HG03460 (cell line): ENCODE data around the gene UBXN10.

ENCODE experiments used
- ATAC-seq: cut with Tn5 transposase; IDR thresholded peaks from one replicate; pipeline ENCODE4 v1.9.1; 2021; ENCODE audit not compliant: unreplicated experiment

UBXN10 gene

DNA sequence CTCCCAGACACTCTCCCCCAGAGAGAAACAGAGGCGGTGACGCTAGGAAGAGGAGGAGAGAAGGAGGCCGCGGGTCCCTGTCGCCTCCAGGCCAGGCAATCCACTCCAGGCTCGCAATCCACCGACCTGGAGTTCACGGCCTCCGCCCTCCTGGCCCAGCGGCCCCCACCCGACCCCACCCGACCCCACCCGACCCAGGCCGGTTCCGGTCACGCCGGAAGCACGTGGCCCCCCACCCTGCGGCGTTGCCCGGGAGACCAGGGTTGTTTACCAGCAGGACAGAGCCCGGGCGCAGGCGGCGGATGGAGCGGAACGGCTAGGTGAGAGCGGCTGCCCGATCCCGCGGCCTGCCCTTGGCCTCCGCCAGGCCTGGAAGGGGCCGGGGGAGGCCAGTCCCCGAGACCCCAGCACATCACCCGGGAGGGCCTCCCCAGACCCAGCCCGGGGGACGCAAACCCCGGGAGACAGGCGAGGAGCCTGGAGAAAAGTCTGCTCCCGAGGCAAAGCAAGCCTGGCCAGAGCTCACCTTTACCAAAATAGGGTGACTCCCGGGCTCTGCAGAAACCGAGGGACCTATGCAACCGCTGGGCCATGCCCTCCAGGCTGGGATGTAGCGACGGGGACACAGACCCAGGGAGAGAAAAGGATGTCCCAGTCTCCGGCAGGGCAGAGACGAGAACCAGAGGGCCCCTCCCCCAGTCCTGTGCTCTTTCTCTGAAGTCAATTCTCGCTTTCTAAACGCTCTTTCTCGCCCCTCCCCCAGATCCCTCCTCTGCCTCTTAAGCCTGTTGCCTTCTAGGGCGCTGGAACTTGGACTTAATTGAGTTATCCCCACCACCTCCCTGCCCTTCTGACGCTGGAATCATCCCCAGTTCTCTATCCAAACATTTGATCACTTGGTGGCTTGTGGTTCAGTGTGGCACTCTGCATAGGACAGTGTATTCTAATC is at the start of gene UBXN10, which contains the start of gene PLA2G2C:
TSS of gene UBXN10 (plus strand) at position 263 of the 949 bp plus-strand sequence. CDS start 4,466 bp downstream, outside the sequence.
TSS of gene PLA2G2C (minus strand) at position 685 of the 949 bp plus-strand sequence. CDS start 9,155 bp downstream, outside the sequence.
- ATAC-seq, result no peak

- ATAC-seq, result no peak
Observed at GRCh38 chr1:20136249-20136648, 49.6 kb upstream of the UBXN10 start.

DNA sequence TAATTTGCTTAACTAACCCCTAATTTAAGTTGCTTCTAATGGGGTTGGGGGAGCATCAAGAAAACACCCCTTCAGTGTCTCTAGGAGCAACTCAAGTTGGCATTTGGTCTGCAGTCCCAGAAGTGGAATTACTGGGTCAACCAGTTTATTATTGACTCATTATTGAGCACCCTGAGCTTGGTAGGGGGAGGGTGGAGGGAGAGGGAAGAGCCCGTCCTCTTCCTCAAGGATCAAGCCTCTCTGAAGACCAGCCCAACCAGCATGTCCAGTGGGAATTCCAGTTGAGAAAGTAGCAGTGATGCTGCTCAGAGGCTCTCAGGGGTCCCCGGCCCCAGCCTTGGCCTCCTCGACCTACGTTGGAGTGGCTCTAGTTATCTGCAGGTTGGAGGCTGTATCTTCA is 48.8 kb upstream of the UBXN10 start:
- no peak for ATAC-seq

DNA sequence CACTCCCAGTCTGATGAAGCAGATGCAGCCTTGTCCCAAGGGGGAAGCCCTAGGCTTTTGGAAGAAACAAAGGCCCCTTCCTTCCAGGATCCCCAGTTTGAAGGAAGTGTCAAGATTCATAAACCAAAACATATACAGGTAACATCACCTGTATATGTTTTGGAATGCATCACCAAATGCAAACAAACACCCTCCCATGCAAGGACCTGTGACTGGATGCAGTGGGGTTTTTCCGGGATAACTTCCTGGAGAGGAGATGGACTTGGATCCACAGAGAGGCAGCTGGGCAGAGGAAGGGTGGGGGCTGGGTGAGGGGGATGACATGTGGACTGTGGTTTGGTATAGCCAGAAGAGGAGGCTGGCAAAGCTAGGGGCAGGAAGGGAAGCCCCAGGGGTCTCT is 48.3 kb upstream of the UBXN10 start:
- no peak for ATAC-seq

GRCh38 chr1:20138346-20138745 is 47.5 kb upstream of the UBXN10 start:
- no peak for ATAC-seq

DNA sequence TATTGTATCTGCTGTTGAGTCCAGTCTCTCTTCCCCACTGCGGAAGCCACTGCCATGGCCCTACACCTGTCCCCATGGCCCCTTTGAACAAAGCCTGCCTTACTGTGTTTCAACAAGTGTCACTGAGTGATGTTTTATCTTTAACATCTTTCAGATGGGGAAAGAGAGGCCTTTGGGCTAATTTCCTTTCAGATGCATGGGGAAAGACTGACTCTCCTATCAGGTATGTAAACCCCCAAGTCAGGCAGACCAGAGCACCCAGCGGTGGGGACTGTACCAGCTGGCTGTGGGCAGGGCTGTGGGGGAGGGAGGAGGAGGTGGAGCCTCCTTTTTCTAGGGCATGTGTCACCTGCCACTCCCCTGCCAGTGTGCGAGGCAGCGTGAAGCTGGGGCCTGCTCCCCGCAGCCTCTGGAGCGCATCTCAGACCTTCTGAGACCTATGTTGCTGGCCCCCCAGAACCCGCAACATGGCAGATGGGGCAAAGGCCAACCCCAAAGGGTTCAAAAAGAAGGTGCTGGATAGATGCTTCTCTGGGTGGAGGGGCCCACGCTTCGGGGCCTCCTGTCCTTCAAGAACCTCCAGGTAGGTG is 46.8 kb upstream of the UBXN10 start, which contains the start of gene PLA2G2F:
TSS of gene PLA2G2F (plus strand) at position 363 of the 590 bp plus-strand sequence. CDS start at position 468, 105 bp downstream.
- no peak for ATAC-seq

DNA sequence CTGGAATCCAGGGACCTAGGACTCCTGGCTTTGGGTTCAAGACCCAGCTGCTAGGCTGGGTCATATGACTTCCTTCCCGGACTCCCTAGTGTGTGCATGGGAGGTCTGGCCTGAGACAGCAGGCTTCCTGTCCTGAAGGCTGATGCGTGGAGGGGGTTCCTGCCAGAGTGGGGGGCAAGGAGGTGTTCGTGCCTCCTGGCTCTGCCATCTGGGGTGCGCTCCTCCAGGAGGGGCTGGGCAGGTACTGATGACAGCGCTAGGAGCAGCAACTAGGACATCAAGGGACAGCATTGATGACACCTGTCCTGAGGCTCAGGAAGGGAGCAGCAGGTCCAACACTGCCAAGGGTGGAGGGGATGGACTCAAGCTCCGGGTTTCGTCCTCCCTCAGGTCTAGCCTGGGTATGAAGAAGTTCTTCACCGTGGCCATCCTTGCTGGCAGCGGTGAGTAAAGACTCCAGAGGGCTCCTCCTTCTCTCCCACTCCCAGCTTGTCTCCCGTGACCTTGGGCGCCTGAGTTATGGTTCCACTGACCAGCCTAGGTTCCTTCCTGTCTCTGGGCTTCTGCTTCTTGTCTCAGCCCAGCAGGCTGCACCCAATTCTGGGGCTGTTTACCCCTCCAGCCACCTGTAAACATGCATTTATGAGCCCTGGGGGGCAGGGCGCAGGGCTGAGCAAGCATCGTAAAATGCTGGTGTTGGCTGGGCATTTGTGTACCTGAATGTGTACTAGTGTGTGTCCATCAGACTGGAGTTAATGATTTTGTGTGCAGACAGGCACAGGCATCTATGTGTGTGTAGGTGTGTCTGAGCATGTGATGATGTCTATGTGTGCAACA is 45.9 kb upstream of the UBXN10 start:
- no peak for ATAC-seq

DNA sequence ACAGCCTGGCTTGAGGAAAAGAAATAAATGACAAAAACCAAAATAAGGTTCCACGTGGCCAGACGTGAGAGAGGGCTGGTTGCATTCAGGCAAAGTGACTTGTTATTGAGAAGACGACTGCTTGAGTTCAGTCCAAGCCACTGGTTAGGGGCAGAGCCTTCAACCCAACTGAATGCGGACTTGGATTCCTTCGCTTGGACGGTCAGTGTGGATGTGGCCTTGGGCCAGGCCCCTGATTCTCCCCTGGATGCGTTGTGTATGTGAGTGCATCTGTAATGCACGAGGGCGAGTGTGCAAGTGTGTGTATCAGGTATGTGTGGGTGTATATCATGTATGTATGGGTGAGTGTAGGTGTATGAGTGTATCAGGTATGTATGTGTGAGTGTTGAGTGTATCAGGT is 44.9 kb upstream of the UBXN10 start:
- ATAC-seq, result no peak

- ATAC-seq, result no peak
Observed at GRCh38 chr1:20141466-20141865, 44.4 kb upstream of the UBXN10 start.

DNA sequence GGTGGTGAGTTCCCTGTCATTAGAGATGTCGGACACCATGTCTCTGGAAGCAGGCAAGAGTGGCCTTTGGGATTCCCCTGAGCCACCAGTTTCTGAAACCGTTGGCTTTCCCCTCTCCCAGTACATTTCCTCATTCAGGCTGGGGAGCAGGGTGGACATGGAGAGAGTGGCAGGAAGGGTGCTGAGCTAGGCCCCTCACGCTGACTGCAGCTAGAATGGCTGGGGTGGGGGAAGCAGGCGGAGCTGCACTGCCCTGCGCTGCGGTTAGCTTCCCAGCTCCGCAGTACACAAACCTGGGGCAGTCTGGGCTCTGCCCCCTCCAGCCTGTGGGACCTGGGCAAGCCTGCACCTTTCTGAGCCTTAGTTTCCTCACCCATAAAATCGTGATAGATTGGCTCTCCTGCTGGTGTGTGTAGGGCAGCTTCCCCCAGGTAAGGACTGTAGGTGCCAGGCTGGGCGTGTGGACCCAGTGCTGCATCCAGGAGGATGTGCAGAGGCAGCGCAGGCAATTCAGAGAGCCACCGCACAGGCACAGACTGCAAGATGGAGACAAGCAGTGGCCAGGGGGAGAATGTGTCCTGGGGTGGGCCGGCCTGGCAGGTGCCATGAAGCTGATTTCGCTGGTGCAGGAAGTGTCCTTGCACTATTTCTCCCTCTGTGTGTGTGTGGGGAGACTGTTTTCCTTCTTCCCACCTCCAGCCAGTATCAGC is 43.7 kb upstream of the UBXN10 start:
- ATAC-seq, result no peak

DNA sequence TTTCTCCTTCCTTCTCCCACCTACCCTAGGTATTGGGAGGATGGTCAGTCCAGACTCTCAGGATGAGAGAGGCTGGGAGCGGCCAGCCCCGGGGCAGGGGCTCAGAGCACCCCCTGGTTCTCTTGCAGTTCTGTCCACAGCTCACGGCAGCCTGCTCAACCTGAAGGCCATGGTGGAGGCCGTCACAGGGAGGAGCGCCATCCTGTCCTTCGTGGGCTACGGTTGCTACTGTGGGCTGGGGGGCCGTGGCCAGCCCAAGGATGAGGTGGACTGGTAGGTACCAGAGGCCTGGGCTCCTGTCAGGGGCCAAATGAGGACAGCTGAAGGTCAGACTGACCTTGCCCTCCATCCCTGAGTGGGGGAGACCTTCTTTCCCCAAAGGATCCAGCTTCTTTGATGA is 42.6 kb upstream of the UBXN10 start:
- ATAC-seq, result no peak

- no peak for ATAC-seq
Observed at GRCh38 chr1:20143734-20144565, 41.9 kb upstream of the UBXN10 start.

DNA sequence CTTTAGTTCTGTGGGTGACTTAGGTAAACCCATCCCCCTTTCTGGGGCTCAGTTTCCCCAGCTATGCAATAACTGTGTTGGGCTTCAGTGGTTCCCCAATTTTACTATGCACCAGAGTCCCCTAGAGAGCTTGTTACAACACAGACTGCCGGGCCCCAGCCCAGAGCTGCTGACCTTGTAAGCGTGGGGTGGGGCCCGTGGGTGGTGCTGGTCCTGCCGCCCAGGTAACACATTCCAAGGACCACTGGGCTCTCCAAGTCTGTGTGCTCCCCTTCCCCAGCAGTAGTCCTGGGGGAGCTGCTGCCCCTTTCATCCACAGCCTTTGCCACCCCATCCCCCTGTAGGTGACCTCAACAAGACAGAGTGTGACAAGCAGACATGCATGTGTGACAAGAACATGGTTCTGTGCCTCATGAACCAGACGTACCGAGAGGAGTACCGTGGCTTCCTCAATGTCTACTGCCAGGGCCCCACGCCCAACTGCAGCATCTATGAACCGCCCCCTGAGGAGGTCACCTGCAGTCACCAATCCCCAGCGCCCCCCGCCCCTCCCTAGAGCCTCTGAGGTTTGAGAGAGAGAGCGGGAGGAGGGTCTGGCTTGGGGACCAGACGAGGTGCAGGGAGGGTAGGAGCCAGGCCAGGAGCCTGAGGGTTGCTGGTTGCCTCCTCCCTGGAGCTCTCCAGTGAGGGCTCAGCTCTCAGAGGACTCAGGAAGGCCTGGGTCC is 37.9 kb upstream of the UBXN10 start:
- no peak for ATAC-seq

DNA sequence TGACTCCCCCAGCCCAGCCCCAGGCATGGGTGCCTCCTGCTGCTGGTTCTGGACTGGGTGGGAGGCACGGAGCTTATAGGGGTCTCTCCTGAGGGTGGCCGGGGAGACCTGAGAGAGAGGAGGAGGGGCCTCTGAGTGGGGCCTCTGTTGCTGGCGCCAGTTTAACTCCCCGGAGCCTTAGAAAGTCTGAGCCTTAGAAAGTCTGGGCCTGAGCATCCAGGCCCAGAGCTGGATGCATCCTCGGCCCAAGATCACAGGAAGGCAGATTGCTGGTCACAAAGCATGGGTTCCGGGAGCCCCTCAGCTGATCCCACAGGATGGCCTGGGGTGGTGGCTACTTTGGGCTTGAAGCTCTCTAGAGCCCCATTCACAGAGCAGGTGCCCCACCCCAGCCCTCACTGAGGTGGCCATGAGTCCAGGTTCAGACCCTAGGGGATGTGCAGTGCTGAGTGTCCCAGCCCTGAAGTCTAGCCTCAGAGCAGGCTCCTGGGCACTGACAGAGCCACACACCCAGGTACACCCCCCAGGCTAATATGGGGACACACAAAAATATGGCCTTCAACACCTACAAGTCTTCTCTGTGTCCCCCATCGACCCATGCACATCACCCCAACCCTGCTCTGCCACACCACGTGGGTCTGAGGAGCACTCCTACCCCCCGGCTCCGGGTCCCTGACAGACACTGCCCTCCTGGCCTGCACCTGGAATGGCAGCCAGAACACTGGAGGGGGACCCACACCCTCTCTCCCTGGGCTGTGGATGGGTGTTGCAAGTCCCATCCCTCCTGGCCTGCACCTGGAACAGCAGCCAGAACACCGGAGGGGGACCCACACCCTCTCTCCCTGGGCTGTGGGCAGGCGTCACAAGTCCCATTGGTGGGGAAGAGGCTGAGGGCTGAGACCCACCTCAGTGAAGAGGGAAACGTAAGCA is 37.1 kb upstream of the UBXN10 start:
- no peak for ATAC-seq

DNA sequence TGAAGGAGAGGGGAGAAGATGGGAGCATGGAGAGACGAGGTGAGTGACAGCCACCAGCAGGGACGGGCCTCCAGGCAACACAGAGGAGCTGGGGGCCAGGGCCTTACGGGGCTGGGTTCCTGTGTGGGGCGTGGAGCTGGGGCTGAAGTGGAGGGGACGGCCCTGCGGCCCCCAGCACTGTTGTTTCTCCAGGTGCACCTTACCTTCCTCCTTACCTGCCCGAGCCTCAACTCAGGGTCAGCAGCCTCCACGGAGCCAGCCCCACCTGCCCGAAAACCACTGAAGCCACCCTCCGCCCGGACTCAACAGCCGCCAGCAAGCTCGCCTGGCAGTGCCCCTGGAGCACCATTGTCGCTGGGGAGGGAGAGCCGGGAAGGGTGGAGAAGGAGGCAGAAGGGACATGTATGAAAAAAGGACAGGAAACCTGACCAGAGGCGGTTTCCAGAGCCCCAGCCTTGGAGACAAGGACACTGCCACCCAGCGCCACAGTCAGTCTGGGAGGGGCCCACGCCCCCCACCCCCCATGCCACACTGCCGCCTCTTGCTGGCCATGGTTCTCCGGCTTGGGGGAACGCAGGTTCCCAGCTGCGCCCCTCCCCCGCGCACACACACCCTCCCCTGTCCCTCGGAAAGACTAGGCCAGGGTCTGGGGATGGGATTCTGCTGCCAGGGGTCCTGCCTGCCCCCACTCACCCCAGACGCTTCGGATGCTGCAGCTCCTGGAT is 36.1 kb upstream of the UBXN10 start:
- ATAC-seq, result no peak

DNA sequence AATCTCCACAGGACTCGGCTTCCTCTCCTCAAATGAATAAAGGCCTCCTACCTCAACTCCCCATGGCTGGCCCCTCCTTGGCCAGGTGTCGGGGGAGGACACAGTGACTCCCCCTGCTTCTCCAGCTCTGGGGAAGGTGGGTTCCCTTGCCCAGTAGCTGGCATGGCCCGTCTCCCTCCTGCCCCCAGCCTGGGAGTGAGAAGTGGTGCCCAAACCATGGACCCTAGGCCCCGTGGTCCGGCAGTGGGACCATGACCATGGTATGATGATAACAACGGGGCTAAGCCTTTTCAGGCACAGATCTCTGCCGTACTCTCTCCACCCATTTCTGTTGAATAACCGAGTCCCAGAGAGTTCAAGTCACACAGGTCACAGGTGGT is 35.6 kb upstream of the UBXN10 start:
- ATAC-seq, result no peak

GRCh38 chr1:20150969-20151368 is 34.9 kb upstream of the UBXN10 start:
- ATAC-seq, result no peak
